HG03139 (cell line): Measurements from ENCODE around the gene CCT2.

Experiments
- ATAC-seq: cut with Tn5 transposase; IDR thresholded peaks from one replicate; pipeline ENCODE4 v1.9.1; 2021; ENCODE audit not compliant: unreplicated experiment

The CCT2 gene

DNA sequence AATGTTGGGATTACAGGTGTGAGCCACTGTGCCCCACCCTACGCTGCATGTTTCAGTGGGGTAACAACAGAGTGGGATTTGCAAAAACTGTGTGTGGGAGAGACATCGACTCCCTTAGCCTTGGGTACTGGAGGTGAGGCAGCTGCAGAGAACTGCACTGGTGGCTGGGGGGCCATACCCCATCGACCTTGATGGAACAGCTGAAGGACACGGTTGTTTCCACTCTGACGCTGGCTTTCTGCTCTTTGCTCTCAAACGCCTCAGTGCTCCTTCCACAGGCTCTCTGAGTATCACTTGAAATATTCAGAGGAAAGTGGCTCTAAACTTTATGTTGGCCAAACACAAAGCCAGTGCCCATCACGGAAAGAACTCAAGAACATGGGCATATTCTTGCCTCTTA, 56.3 kb downstream of the CCT2 start:
- no peak for ATAC-seq

DNA sequence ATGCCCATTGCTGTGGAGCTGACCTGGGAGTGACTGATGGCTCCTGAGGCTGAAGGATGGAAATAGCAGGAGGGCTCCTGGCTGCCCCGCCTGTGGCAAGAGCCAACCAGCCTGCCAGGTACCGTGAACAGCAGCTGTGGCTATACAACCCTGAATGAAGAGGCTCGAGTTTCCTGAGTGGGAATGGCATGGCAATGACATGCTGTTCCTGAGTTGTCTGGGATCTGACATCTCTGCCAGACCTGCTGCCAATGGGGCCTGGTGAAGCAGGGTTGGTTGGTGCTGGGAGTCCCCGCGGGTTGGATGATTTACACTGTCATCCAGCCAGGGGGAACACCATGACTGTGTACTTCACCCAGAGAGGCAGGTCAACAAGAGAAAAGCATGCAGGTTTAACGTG, 57.3 kb downstream of the CCT2 start:
- no peak for ATAC-seq

DNA sequence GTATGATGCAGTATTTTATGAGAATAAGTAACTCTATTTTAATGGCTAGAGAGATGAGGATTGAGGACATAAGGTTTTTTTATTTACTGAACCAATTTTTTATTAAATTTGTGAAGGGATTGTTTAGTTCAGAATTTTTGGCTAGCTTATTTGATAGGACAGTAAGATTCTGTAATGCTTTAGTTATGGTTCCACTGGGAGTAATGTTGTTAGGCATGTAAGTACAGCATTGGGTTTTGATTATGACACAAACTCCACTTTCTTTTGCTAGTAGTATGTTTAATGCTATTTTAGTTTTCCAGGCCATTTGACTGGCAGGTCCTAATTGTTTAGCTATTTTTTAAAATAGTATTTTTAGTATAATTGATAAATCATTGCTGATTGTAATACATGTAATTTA, 59.3 kb downstream of the CCT2 start:
- ATAC-seq, result no peak

DNA sequence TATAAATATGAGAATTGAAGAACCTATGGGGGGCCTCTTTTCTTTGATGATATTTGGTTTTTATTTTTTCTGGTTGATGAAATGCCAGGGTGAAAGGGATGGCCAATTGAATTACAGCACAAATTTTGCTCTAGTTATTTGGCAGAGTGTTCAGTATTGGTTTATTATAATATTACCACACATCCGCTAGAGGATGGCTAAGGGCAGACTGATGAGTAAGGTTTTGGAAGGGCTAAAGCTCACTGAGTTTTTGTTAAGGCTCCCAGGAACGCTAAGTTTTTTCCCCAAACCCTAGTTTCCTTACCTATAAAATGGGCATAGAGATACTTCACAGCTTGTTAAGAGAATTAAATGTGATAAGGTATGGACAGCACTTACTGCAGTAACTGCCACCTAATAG, 59.8 kb downstream of the CCT2 start:
- no peak for ATAC-seq

GRCh38 chr12:69647178-69647577, 61.9 kb downstream of the CCT2 start:
- no peak for ATAC-seq

DNA sequence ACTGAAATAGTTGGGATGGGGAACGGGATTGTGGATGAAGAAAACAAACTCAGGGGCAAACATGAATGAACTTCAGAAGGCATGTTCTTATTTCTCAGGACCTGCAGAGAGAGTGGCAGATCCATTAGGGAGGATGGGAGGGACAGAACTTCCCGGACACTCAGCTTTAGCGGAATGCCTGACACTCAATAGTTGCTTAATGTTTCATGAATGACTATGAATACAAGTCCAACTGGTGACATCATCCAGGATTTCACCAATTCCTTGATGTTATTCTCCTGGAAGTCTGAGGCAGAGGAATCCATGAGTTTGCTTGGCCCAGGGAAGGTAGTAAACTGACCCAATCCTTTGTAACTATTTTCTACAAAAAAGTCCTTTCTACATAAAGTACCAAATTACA, 63.2 kb downstream of the CCT2 start:
- ATAC-seq, result no peak

DNA sequence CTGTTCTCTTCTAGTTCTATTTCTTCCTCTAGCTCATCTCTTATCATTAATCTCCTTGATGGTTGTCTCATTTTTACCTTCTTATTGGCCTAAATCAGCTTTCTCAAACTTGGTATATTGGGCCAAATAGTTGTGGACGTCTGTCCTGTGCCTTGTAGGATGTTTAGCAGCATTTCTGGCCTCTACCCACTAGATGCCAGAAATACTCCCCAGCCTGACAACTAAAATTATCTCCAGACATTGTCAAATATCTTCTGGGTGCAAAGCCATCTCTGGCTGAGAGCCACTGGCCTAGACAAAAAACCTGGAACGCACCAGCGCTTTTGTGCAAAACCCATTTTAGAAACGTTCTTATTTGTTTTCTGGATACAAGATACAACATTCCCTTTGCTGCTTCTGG, 64.3 kb downstream of the CCT2 start:
- no peak for ATAC-seq
